HG02973 (cell line): Measurements from ENCODE around the gene UNC13D.

Experiments used
- ATAC-seq: cut with Tn5 transposase; IDR thresholded peaks from one replicate; pipeline ENCODE4 v1.9.1; 2021; ENCODE audit warnings: moderate library complexity; ENCODE audit not compliant: unreplicated experiment

The UNC13D gene

DNA sequence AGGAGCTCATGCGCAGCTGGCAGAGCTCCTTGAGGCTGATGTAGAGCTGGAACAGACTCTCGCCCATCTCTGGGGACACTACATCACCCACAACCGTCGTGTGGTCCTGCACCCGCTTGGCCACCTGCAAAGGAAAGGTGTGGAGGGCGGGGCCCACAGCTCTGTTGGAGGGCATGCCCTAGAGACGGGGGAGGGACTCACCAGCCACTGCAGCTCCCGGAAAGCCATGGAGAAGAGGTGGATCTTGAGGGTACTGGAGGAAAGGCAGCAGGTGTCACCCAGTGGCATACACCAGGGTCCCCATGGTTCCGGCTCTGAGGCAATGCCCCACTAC is 8.6 kb downstream of the UNC13D start:
- ATAC-seq = no peak

DNA sequence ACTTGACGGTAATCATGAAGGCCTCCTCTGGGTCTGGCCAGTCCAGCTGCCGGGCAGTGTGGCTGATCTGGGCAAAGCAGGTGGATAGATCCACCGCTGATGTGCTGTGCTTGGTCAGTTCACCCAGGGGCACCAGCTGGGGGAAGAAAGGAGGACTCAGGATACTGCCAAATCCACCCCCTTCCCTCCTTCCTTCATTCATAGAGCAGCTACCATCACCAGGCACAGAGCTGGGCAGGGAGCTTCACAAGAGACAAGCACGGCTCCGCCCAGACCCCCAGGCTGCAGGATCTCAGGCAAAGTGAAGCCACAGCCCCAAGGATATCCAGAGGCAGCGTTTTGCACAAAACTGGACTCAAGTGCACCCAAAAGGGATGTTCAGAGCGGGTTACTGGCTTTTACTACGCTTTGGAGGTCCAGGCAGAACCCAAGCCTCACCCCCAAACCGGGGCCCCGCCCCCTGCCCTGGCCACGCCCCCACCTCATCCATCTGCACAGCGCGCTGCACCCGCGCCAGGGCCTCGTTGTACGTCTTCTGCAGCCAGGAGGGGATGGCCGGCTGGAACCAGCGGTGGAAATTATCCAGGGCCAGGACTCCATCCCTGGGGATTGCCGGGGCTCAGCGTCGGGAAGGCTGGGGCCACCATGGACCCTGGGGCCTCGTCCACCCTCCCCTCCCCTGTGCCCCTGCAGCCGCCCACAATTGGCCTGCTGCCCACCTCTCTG is 9.1 kb downstream of the UNC13D start:
- no peak for ATAC-seq

DNA sequence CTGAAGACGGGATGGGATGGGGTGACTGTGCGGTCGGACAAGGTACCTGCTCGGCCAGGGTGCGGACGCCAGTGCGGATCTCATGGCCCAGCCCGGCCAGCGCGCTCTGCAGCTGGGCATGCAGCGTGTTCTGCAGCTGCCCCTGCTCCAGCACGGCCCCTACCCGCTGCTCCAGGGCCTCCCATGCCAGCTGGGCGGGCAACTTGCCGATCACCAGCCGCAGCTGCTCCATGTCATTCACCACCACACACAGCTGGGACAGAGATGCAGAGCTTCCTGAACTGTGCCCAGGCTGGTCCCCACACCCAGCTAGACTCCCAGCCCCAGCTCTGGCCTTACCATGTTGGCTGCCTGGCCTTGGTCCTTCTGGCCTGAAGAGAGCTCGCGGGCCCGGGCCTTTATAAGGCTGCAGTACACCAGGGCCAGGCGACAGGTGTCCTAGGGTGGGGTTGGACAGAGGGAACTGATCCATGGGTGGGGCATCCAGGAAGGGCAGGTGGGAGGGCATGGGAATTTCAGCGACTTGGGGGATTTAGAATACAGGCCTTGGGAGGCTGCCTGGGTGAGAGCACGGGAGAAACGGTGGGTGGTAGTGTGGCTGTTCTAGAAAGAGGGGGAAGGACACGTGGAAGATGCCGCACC is 9.8 kb downstream of the UNC13D start:
- ATAC-seq = no peak

DNA sequence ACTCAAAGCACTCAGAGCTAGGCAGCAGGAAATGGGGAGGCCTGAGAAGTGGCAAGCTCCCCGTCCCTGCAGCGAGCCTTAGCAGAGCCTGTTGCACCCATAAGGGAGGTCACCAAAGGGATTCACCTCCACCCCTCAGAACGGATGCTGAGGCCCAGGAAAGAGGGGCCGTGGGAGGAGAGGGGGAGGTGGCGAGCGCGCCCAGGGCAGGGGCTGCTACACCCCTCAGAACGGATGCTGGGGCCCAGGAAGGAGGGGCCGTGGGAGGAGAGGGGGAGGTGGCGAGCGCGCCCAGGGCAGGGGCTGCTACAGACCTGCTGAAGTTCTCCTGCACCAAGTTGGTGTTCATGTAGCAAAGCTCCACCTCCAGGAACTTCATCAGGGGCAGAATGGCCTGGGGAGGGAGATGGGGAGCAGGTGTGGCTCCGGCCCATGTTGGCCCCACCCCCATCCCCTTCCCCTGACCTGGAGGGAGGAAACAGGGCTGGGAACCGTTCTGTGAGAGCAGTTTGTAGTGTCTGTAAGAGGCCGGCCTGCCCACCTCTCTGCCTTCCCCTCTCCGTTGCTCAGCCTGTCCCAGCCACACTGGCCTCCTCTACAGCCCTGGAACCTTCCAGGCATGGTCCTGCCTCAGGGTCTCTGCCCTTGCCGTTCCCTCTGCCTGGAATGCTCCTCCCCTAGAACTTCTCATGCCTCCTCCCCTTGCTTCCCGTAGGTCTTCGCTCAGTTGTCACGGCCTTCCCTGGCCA is 11.4 kb downstream of the UNC13D start:
- no peak for ATAC-seq

DNA sequence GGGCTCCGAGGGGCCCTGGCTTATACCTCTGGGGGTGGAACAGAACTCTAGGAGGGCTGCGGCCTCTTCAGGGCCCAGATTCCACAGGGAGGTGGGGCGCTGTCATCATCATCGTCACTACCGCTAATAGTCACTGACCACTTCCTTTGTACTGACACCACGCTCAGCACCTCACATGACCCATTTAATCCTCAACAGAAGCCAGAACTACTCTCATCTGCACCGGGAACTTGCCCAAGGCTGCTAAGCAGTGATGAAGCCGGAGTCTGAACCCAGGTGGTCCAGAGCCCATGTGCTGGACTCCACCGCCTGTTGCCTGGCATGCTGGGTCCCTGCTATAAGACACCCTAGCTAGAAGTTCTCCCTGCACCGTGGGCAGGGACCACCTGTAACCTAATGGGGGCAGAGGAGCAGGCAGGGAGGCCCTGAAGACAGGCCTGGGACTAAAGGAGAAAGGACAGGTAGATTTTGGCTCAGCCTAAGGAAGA is 12.0 kb downstream of the UNC13D start:
- no peak for ATAC-seq

DNA sequence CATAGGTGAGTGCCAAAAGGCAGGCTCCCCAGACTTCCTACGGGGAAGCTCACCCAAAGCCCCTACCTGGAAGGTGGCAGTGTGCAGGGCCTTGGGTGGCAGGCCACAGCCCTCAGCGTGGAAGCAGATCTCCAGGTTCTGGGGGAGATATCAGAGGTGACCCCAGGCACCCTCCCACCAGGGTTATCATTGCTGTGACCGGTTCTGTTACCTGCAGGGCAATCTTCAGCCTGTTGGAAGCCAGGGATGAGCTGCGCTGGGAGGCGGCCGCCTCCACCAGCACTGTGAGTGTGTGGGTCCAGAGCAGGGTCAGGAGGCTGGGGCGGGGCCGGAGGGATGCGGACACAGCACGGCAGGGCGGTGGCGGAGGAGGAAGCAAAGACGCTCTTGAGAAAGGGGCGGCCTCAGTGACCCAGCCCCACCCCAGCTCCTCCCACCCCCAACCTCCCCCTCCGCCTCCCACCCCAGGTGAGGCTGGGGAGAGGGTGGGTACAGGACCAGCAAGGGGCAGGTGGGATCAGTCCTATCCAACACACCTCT is 13.1 kb downstream of the UNC13D start:
- no peak for ATAC-seq

DNA sequence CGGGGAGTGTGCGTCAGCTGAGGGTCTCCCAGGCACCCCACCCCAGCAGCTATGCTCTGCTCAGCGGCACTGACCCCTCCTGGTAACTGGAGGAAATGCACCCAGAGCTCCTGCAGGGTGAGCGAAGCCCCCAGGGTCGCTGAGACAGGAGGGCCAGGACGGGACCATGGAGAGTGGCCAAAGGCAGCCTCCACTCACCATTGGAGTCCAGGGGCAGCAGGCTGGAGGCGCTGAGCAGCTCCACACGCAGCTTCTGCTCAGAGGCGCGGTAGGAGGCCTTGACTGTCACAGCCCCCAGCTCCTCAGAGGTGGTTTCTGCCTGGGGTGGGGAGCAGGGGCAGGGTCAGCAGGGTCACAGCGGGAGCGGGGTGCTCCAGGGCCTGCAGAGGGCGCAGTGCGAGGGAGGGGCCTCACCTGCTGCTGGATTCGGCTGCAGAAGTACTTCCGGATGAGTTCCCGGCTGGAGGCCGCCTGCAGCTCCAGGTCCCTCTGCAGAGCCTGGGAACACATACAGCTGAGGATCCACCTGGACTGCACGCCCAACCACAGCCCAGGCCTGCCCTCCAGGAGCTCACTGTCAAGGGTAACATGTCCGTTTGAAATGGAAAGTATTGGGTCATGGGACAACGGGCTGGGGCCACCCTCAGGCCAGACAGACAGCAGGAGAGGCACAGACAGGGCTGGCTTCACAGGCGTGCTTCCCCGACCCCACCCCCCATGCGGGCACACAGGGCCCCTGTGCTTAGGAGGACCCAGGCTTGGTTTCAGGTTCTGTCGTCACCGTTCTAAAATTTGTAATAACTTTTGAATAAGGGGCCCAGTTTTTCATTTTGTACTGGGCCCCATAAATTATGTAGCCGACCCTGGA is 13.8 kb downstream of the UNC13D start:
- ATAC-seq = no peak

DNA sequence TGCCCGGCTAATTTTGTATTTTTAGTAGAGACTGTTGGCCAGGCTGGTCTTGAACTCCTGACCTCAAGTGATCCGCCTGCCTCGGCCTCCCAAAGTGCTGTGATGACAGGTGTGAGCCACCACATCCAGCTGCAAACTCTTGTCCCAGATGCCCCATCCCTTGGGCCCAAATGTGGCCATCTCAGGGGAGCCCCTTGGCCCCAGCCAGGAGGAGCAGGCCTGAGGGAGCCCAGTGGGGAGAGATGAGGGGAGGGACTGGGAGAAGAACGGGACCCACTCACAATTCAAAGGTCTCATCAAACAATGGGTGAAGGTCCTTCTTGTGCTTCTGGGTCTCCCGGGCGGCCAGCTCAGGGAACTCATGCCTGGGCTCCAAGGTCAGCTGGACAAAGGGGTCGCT is 14.5 kb downstream of the UNC13D start:
- ATAC-seq = no peak

DNA sequence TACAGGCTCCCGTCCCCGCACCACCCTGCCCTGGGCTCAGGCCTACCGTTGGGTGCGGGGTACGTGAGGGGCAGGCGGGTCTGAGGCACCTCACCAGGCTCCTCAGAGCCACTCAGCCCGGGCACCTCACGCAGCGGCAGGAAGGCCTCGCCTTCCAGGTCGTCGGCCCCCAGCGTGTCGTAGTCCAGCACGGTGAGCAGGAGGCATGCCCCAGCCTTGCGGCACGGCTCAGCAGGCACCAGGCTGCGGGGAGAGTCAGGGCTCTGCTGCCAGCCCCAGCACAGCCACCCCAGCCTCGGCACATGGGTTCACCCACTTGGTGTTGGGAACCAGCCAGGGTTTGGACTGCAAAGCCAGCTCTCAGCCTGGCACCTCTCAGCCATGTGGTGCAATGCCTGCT is 15.5 kb downstream of the UNC13D start:
- no peak for ATAC-seq

DNA sequence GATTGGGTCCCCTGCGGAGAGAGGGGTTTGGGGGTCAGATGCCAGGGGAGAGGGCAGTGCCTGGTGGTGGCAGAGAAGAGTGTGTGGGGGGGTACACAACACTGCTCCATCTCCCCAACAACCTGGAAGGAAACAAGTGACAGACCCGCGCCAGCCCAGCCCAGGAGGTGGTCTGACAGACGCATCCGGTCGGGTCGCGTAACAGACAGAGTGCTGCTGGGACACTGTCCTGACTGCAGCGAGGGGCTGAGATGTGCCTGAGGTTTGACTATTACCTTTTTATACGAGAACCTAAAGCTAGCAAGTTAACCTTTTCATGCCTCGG is 16.2 kb downstream of the UNC13D start:
- no peak for ATAC-seq

DNA sequence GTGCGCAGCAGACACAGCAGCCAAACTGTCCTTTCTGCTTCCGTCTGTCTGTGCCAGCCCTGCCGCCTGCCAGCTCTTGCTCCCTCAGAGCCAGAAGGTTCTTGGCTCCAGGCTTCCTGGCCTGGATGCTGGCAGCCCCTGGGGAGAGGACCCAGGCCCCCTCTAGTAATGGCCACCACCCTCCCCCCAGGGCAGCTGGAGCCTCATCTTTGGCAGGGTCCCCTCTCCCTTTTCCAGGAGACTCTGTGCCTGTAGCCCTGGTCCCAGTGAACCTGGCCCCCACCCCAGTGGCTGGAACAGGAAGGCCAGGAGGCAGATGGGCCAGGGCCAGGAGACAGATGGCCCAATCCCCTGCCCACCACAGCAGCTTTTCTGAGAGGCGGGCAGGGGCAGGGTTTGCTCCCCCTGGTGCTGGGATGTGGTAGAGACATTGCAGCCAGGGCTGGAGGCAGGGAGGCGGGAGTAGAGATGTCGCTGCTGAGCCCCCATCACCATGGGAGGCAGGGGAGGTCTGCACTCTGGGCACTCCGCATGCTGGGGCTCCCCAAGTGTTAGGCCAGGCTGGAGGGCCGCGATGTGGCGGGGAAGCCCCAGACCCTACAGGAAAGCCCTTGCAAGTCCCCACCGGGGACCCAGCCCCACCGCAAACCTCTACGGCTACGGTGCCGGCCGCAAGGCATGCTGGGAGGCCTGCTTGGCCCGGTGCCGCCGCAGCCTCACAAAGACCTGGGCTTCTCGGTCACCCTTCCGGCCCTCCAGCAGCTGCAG is 16.7 kb downstream of the UNC13D start:
- no peak for ATAC-seq

DNA sequence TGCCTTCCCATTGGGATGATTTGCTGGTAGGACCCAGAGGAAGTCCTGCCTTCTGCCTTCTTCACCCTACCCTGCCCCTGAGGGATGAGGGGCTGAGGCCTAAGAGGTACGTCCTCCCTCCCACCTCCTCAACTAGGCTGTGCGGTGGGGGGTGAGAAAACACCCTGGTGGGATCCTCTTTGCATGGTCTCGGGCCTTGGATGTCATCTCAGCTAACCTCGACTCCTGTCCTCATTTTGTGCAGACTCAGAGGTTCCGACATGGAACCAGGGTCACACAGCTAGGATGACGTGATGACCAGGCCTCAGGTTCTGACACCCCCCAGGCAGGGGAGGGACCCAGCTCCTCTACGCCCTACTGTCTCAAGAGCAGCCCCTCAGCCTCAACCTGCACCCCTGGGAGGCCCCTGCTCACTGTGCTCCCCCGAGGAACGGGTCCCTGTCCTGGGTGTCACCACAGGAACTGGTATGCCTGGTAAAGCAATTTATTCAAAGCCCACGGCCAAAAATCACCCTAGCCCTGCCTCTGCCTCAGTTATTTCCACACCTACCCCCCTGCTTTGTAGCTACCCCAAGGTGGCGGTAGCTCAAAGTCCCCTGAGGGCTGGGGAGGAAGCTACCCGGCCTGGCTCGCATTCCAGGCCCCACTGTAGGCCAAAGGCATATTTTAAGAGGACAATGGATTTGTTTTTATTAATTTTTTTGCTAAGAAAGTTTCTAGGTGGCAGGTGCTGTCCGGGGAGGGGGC is 17.5 kb downstream of the UNC13D start:
- no peak for ATAC-seq

DNA sequence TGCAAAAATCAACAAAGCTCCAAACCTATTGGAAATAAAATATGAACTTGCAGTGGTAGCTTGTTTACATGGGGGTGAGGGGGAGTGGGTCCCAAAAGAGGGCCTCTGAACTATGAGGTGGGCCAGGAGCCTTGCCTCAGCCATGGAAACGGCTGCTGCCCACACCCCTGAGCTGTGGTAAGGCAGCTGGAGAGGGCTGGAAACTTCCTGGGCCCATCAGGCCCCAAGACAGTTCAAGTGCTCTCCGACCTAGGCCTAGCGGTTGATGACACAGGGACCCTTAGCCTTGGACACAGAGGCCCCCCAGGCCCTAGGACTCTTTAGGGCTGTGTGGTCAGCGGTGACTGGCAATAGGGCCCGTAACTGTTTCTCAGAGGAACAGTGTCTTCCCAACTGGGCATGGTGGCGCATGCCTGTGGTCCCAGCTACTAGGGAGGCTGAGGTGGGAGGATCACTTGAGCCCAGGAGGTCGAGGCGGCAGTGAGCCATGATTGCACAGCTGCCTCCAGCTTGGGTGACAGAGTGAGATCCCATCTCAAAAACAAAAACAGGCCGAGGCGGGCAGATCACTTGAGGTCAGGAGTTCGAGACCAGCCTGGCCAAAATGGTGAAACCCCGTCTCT is 18.3 kb downstream of the UNC13D start:
- ATAC-seq = no peak

DNA sequence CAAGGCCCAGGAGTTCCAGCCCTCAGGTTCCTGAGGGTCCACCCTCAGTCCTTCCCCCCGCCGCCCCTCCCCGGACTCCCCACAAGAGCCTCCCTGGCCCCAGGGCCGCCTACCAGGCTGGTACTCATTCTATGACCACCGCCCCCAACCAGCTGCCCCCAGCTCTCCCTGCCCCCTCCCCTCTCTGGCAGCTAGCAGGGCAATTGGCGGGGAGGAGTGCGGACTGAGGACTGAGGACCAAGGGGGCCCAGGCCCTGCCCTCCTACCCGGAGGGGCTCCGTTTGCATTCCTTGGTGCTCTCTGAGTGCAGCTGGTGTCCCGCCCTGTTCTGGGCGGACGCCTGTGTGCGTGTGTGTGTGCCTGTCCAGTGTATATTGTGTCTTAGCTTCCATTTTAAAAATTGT is 19.1 kb downstream of the UNC13D start:
- ATAC-seq = no peak

DNA sequence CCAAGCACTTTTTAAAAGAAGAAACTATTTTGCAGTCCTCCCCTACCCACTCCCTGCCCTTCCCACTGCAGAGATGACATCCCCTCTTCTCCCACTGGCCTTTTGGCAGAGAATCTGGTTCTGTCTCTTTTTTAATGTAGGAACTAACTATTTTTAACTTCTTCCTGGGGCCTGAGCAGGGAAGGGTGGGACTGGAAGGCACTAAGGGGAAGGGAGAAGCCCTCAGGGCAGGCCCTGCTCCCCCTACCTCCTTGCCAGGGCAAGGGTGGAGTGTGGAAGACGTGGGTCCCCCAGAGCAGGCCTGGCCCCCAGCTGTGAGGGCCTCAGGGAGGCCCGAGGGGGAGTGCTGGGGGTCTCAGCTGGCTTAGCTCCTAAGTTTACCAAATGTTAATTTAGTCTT is 19.5 kb downstream of the UNC13D start:
- no peak for ATAC-seq

DNA sequence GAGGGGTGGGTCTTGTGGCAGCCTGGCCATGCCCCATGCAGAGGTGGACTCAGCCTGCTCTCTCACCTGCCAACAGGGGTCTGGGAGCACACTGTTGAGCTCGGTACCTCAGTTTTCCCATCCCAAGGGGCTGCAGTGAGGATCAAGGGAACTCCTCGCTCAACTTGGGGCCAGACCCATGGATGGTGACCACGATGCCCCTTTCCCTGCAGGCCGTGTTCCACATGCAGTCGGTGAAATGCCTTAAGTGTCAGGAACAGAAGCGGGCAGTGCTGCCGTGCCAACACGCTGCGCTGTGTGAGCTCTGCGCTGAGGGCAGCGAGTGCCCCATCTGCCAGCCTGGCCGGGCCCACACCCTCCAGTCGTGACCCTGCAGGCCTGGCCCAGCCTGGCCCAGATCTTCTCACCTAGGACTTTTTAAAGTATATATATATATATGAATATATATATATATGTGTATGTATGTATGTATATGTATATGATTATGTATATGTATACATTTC is 20.1 kb downstream of the UNC13D start:
- ATAC-seq = no peak

DNA sequence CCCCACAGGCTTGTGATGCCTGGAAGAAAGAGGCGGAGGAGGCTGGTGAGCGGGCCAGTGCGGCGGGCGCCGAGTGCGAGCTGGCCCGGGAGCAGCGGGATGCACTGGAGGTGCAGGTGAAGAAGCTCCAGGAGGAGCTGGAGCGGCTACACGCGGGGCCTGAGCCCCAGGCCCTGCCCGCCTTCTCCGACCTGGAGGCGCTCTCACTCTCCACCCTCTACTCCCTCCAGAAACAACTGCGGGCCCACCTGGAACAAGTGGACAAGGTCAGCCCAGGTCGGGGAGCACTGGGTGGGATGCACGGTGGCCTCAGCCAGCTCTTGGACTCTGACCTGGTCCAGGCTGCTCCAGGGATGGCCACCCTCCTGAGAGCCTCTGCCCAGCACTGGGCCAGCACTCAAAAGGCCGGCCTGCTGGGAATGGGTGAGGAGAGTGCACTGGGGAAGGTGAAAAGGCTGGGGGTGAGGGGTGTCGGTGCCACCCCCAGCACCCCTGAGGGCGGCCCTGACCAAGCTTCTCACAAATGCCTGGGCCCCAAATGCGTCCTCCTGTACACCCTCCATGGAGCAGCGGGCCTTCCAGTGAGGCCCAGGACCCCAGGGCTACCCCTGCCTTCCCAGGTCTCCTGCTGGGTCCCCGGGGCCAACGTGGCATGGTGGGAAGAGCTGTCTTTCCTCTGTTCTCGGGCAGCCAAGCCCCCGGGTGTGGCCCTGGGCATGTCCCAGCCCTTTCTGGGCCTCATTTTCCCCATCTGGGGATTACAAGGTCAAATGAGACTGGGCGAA is 20.8 kb downstream of the UNC13D start:
- no peak for ATAC-seq

DNA sequence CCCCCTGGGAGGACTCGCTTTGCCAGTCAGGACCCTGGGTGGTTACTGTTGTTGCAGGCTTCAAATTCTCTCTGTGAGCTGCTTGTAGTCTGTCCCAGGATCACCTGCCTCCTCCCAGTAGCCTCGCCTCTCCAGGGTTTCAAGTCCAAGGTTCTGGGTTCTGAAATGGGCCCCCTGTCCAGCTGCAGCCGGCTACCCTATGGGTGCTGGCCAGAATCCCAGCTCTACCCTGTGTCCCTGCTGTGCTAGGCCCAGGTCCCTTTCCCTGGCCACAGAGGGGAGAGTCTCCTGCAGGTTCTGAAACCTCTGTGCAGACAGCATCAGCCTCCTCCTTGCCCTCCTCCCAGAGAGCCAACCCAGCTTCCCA is 21.4 kb downstream of the UNC13D start:
- no peak for ATAC-seq
